Eye (tissue), 1 donor: ENCODE data around the gene BCL11B.

ENCODE experiments used
- DNase-seq: peaks from one replicate; pipeline ENCODE4 v3.0.0-alpha.2; 2015

The BCL11B gene

DNA sequence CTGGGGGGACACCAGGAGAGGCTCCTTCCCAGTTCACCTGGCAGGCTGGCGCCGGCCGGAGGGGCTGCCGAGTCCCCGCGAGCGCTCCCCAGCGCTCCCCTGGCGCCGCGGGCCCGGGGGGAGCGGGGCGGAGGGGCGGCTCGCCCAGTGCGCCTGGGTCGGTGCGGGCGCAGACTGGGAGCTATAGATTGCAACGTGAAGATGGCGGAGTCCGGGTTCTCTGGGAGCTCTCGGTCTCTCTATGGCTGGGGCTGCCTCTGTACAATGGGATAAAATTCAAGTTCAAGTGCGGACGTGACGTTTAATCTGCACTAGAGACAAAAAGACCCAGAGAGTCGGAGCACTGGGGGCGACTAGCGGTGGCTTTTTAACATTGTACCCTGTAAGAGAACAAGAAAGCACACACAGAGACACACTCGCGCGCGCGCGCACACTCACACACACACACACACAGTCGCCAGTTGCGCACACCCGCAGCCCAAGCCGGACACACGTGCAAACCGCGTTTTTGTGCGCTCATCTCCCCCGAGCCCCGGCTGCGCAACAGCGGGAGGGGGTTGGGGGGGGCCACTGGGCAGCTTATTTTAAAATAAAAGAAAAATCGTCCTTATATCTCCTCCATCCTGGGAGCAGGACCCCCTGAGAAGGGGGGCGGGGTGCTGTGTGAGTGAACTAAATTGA lies at the start of gene BCL11B:
TSS of gene BCL11B (minus strand) at position 247 of the 681 bp plus-strand sequence. CDS start 979 bp downstream, outside the sequence.
- peak; percentile 96 for DNase-seq

DNA sequence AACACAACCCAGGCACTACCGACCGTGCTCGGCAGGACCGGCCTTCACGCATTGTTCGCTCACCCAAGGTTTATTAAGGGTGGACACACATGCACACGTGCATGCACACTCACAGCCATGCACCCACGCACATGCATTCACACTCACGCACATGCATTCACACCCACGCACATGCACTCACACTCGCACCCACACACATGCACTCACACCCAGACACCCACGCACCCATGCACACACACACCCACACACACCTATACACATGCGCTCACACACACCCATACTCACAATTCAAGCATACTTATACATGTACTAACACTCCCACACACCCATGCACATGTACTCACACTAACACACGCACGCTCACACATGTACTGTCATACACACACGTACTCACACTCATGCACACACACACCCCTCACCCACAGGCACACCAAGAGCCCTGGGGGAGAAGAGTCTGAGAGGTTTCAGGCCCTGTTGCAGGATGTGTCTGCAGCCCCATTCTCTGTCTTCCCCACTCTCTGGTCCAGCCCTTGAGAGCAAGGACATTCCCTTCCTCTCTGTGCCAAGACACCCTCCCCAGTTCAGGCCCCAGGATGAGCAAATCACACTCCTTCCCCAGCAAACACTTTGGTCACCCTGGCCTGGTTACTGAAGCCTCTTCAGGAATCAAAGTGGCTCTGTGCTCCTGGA lies 49.4 kb upstream of the BCL11B start:
- DNase-seq = no peak

DNA sequence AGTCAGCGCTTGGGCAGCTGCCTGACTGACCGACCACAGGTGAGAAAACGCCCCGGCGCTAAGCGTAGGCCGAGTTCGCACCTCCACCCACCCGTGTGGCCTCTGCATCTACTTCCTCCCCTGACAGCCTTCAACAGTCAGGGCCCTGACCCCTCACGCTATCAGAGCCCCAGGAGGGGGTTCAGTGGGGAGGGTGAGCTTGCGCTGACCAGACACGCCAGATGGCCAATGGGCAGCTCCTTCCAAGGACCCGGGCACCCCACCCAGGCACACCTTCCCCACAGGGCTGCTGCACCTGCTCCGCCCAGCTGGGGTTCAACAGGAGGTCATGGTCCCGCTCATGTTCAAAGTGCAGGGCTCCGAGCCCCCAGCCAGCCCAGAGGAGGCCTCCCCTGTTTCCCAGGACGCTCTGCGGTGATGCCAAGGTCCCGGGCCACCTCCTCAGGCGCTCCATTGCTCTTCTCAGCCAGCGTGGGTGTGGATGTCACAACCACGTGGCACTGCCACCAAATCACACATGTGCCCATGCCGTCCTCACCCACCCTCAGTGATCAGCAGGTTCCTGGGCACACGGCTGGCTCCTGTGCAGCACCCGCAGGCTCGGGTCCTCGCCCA lies 48.7 kb upstream of the BCL11B start:
- DNase-seq = no peak

DNA sequence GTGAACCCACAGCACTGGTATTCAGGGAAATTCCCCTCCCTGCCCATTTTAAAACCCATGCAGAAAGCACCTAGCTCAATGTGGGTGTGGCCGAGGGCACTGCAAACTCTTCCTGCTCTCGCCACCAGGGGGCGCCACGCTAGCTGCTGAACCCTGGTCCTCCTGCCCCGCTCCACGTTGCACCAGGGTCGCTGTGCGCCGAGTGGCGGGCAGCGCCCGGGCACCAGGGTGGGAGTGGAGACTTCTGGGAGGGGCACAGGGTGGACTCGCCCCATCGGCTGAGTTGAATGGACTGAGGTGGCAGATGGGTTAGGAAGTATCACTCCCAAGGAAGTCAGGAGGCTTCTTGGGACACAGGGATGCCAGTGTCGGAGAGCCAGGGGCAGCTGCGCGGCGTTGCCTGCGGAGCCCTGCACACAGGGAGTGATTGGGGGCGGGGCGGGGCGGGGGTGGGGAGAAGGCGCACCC lies 48.1 kb upstream of the BCL11B start:
- DNase-seq = peak; percentile 64

DNA sequence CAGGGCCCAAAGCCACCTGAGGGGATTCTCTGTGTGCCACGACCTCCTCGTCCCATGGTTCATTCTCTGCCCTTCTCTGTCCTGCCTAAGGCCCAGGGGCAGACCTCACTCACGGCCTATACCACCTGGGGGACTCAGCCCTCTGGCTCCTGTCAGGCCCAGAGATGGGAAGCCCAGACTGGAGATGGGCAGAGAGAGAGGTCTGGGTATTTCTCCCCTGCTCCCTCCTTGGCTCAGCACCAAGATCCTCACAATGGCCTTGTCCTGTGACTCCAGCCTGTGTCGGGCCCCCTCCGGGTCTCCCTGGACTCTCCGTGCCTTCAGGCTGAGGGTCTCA lies 46.9 kb upstream of the BCL11B start:
- no peak for DNase-seq

DNA sequence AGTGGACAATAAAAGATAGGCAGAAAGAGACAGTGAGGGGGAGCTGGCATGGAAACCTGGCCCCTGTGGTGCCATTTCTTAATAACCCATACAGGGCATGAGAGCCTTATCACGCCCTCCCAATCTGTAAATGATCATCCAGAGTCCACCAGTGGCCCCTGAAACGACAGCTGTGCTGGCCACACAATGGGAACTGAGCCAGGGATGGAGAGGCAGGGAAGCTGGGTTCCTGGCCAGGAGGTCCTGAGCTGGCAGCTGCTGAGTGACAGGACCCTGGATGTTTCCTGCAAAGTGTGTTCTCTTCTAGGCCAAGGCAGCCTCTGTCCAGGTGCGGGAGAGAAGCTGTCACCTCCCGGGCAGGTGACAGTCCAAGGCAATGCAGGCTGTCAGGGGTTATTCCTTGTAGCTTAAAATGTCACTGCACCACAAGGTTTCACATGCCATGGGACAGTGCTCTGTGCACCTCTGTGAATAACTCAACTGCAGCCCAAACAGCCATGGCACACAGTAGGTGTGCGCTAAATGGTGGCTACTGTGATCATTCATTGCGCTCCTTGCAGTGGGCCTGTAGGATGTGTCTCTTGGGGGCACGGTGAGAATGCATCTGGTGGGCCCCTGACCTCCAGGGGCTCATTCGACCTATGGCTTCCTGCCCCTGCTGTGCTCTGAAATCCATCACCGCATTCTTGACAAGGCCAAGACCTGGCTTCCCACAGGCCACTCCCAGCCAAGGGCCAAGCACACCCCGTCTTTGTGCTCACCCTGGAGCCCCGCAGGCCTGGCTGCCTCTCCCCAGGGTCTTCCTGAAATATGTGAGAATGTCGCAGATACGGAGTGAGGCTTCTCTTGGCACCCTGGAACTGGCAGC lies 46.3 kb upstream of the BCL11B start:
- DNase-seq = no peak

DNA sequence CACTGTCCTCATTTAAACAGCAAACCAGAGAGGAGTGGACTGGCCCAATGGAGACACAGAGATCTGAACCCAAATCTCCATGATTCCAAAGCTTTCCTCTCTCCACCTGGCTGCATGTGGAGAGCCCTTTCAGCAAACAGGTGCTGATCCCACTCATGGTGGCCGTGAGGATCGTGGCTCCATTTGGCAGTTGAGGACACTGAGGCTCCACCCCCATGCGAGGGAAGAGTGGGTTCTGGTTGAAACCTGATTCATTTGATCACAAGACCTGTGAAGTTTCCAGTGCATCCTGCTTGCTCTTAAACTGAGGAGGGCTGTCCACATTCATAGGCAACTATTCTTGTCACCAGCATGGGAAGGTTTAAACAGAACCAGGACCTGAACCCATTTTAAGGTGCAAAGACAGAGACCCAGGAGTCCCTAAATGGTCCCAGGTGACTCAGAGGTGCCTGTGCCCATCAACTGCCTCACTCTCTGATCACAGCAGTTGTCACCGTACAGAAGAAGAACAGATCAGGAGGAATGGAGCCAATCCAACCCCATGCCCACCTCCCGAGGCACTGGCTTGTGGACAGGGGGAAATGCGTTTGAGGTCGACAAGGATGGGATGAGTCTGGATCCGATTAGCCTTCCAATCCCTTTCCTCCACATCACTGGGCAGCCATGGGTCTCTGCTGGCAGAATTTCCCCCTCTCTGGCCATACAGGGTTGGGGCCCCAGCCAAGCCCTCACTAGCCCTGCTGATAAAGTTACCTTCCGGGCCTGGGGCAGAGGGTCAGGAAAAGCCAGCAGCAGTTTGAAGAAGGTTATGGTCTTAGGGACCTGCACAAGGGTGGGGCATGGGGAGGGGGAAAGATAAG lies 45.5 kb upstream of the BCL11B start:
- DNase-seq = no peak

DNA sequence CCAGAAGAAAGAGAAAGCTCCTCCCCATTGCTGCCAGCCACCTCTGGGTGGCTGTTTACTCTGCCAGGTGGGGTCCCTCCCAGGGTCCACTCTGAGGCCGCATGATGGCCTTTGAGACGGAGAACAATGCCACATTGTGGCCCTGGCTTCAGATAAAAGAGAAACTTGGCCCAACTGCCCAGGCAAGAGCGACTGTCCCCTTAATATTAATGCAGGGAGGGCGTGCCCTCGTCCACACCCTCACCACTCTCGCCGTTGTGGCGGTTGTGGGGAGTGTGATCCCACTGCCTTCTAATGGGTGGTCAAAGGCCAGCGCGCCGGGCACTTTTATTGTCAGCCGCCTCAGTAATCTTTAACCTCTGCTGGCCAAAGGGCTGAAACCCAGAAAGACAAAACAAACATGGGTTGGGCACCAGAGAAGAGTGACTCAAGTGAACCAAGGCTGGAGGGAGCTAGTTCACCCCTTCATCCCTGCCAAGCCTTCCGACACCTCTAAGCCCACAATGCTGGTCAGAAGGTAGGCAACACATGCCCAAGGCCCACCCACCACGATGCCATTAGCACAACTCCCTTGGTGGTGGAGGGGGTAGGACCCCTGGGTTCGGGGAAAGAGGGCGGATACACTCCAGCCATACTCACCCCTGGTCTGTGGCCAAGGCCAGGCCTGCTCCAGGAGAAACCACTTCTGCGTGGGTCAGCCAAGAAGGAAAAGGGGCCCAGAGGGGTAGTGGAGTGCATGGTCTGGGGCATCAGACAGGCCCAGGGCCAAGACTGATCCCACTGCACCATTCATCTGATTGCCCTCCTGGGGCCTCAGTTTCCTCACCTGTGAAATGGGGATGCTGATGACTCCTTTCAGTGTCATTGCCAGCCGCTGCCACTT lies 44.5 kb upstream of the BCL11B start:
- no peak for DNase-seq

DNA sequence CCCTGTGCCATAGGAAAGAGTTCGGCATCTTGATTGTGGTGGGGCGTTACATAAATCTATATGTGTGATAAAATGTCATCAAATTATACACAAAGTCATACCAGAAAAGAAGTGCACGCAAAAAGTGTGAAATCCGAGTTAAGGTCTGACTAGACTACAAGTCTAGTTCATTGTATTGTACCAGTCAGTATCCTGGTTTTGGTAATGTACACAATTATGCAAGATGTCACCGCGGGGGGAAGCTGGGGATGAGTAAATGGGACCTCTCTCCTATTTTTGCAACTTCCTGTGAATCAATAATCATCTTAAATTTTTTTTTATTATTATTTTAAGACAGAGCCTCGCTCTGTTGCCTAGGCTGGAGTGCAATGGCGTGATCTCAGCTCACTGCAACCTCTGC lies 43.2 kb upstream of the BCL11B start:
- DNase-seq = no peak

DNA sequence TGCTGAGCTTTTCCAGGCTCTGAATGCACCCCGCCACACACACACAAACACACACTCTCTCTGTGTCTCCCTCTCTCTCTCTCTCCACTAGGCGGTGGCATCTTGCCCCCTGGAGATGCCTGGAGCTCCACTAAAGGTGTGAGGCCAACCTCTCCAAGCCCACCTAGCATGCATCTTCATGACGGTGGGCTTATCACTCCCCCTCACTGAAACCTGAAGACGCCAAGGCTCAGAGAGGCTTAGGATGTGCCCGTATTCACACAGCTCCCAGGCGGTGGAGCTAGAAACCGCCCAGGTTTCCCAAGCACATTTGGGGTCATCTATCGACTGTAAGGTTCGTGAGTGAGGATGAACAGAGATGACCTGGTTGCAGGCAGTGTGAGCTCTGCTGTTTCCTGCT lies 42.6 kb upstream of the BCL11B start:
- no peak for DNase-seq

DNA sequence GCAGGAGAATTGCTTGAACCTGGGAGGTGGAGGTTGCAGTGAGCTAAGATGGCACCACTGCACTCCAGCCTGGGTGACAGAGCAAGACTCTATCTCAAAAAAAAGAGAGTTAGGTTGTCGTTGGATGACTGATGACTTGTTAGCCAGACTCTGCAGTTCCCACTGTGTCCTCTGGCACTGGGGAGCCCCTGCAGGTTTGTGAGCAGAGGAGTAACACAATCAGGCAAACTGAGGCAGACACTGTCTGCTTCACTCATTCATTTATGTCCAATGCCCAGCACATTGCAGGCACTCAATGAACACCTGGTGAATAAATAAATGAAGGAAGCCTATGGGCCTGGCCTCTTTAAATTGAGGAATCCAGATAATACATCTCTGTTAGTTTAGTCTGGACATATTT lies 41.2 kb upstream of the BCL11B start:
- no peak for DNase-seq

DNA sequence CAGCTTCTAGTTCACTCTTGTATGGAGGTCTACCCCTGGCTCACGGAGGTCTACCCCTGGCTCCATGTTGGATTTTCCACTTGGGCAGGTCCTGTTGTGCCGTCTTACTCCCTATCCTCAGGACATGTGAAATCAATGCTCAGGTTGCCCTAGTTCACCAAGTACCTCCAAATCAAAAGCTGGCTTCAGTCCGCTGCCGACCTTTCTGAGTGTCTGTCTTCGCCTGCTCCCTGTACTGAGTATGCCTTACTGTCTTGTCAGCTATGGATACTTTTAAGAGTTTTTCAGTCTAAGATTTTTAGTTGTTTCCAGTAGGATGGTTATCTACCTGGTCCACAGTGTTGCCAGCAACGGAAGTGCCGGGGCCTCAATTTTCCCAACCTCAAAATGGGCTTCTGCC lies 40.1 kb upstream of the BCL11B start:
- DNase-seq = no peak

DNA sequence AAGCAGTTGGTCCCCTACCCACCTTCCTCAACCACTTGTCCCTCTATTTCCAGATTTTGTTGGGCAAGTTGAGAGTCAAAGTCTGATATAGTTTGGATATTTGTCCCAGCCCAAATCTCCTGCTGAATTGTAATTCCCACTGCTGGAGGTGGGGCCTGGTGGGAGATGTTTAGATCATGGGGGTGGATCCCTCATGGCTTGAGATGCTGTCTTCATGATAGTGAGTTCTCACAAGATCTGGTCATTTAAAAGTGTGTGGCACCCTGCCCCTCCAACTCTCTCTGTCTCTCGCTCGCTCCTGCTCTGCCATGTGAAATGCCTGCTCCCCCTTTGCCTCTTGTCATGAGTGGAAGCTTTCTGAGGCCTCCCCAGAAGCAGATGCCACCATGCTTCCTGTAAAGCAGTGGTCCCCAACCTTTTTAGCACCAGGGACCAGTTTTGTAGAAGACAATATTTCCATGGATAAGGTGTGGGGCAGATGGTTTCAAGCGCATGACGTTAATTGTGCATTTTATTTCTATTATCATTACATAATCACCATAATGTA lies 37.3 kb upstream of the BCL11B start:
- no peak for DNase-seq

DNA sequence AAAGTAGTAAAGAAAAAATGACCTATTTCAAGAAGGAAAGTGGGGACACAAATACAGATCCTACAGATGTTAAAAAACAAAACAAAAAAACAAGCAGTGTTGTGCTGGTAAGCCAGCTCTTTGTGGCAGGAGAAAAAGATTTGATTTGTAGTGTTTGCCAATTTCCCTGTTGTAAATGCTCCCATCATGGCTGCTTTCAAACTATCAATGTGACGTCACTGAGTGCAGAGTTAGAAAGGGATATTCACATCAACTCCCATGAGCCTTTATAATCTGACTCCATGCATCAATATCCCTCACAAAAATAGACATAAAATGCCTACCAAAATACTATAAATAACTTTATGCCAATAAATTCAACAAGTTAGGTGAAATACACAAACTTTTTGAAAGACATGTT lies 32.2 kb upstream of the BCL11B start:
- DNase-seq = no peak

DNA sequence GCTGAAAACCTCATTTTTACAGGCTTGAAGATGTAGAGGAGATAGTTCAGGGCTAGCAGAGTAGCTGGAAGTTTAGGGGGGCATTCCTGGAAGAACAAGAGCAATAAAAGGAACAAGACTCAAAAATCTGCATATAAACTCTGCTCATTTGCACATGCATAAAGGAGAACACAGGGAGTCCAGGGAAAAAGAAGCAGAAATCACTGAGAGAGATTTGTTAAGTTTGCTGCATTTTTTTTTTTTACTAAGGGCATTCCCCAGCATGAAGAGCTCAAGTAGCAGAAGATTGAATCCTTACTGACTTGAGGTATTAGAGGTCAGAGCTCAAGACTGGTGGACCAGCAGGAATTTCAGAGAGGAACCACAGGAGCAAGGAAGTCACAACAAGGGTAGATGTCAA lies 28.2 kb upstream of the BCL11B start:
- no peak for DNase-seq

DNA sequence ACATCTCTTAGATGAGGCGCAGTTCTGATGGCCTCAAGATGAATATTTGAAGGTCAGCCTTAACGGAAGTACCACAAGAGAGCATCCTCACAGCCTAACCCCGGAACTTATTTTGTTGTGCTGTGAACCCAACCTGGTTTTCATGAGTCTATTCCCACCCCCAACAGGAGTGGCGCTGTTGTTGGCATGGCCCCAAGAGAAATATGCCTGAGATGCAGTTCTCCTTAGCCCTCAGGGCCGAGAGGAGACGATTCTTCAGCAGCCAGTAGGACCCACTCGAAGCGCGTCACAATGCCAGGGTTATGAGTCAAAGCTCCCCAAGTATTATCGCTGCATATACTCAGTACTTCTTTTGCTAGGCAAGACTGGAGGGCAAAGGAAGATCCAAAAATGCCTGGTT lies 24.5 kb upstream of the BCL11B start:
- DNase-seq = no peak

DNA sequence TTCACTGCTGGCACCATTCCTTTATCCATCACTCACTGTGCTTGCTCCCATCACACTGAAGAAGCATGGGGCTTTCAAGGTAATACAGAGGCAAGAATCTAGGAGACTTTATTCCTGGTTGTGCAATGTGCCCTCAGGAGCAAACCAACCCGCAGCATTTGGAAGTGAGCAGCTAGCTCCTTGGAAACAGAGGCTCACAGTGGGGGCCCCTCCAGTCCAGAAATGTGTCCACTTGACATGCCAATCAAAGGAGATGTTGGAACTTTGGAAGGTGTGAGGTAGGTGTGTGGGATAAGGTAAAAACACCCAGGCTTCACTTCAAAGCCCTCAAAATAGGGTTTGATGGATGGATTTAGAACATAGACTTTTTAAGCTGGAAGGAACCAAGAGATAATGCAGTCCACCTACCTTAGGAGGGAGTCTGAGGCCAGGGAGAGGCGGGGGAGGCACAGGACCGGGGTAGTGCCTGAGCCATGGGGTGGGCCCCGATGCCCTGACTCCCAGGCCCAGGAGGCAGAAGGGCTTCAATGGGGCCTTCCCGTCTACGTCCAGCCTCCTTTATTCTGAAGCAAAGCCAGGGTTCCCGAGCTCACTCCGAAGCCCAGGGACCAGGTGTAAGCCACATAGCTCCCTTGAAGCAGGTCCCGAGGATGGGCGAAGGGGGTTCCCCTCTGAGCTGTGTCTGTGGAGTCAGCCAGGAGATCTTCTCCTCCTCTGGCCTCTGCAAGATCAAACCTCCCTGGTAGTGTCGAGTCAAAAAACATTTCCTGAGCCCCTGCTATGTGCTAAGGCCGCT lies 17.6 kb upstream of the BCL11B start:
- DNase-seq = no peak

DNA sequence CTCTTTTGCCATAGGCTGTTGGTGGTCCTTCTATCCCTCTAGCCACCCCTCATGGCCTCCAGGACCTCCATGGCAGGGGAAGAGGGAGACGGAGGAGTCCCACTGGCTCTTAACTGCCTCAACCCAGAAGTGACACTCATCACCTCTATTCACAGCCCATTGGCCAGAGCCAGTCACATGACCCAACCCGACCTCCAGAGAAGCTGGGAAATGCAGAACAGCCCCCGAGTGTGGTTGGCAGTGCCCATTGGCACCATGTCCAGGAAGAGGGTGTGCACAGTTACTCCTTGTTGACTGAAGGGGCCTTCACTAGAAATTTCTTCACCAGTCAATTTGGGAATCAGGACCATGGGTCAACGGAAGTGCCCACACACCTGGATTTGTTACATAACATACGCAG lies 17.0 kb upstream of the BCL11B start:
- no peak for DNase-seq

DNA sequence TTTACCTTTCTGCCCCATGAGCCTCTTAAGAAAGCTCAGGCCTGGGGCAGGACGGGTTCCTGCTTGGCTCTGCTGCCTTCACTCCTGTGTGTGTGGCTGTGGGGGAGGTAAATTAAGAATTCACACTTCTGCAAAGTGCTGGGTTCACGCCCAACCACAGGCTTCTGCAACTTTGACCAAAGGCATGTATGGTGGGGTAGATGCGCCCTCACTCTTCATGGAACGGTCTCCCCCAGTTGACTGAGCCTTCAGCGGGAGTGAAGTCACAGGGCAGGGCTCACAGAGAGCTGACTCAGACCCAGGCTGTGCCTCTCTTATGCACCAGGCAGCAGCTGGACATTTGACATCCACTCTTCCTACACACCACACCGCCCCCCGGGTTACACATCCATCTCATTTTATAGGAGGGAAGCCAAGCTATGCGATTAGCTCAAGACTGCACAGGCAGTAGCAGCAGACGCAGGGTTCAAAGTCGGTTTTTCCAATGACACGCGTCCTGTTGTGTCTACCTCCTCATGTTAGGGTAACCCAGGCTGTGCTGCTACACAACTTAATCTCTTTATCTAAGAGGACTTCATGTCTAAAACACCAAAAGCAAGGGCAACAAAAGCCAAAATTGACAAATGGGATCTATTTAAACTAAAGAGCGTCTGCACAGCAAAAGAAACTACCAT lies 15.4 kb upstream of the BCL11B start:
- DNase-seq = no peak

DNA sequence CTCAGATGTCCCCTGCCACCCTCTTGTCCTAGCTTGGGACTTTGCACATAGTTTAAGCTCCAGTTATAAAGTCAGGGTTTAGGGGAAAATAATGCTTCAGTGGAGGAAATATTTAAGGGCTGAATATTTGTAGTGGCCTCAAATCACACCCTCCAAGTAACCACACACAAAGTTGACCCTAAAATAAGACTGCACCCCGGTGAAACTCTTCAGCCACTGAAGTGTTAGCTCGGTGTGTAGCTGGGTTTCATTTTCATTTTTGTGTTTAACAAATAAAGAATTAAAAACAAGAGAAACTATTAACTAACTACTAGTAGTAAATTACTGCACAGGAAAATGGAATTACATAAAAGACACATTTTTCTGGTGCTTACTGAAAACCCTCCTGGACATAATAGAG lies 14.8 kb upstream of the BCL11B start:
- no peak for DNase-seq
